ENCODE measurements around the gene XPC.

XPC gene

GRCh38 chr3:14201940-14202684 is 23.7 kb upstream of the XPC start:
- TF ChIP-seq, protein P1, sequence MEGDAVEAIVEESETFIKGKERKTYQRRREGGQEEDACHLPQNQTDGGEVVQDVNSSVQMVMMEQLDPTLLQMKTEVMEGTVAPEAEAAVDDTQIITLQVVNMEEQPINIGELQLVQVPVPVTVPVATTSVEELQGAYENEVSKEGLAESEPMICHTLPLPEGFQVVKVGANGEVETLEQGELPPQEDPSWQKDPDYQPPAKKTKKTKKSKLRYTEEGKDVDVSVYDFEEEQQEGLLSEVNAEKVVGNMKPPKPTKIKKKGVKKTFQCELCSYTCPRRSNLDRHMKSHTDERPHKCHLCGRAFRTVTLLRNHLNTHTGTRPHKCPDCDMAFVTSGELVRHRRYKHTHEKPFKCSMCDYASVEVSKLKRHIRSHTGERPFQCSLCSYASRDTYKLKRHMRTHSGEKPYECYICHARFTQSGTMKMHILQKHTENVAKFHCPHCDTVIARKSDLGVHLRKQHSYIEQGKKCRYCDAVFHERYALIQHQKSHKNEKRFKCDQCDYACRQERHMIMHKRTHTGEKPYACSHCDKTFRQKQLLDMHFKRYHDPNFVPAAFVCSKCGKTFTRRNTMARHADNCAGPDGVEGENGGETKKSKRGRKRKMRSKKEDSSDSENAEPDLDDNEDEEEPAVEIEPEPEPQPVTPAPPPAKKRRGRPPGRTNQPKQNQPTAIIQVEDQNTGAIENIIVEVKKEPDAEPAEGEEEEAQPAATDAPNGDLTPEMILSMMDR (IDR thresholded peaks at IDR 0.05; ENCODE audit: low read length, missing control alignments), result no peak
- no peak overlapping the region for H3K4me3 ChIP-seq (replicated peaks; ENCODE audit: low read depth, low read length)
- DNase-seq (ENCODE audit: low read depth), result no peak

DNA sequence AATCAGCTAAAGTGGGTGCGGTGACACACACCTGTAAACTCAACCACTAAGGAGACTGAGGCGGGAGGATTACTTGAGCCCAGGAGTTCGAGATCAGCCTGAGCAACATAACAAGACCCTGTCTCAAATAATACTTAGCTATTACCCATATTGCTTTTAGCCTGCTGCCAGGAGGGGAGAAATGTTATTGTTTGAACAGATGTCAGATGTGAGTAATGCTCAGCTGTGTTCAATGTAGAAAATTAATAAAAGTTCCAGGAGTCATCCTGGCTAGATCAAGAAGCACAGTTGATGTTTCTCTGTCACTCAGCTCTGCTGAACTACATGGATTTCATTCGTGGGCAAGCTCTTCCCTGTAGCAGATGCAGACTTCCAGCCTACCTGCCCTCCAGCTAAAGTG is 22.4 kb upstream of the XPC start:
- TF ChIP-seq, protein P1 (IDR thresholded peaks at IDR 0.05; ENCODE audit: low read length, missing control alignments), result no peak
- H3K4me3 ChIP-seq (replicated peaks; ENCODE audit: low read depth, low read length), result no peak overlapping the region
- DNase-seq (ENCODE audit: low read depth), result no peak

GRCh38 chr3:14200276-14200675 is 21.9 kb upstream of the XPC start:
- TF ChIP-seq, protein P1 (IDR thresholded peaks at IDR 0.05; ENCODE audit: low read length, missing control alignments), result no peak
- DNase-seq (ENCODE audit: low read depth), result no peak
- H3K4me3 ChIP-seq (replicated peaks; ENCODE audit: low read depth, low read length), result no peak overlapping the region

DNA sequence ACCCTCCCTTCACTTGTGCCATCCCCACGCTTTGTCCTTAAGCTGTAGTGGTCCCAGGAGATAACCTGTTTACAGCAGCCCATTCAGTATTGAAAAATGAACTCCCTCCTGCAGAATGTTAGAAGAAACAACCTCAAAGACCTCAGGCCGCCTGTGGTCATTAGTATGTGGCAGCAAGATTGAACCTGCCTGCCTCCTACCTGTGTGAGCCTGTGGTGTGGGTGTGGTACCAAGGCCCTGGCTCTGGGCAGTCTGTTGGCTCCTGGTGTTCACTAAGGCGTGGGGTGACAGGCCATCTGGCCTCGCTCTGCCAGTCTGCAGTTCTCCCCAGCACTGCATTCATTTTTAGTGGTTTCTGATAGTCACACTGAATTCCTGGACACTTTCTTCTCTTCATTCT is 21.2 kb upstream of the XPC start:
- TF ChIP-seq, protein P1 (IDR thresholded peaks at IDR 0.05; ENCODE audit: low read length, missing control alignments), result no peak
- DNase-seq (ENCODE audit: low read depth), result no peak
- H3K4me3 ChIP-seq (replicated peaks; ENCODE audit: low read depth, low read length), result no peak overlapping the region

- no peak for DNase-seq (ENCODE audit: low read depth)
- H3K4me3 ChIP-seq (replicated peaks; ENCODE audit: low read depth, low read length), result no peak overlapping the region
- TF ChIP-seq, protein P1 (IDR thresholded peaks at IDR 0.05; ENCODE audit: low read length, missing control alignments), result no peak
These were observed 16.5 kb upstream of the XPC start for GRCh38 chr3:14194865-14195264.

DNA sequence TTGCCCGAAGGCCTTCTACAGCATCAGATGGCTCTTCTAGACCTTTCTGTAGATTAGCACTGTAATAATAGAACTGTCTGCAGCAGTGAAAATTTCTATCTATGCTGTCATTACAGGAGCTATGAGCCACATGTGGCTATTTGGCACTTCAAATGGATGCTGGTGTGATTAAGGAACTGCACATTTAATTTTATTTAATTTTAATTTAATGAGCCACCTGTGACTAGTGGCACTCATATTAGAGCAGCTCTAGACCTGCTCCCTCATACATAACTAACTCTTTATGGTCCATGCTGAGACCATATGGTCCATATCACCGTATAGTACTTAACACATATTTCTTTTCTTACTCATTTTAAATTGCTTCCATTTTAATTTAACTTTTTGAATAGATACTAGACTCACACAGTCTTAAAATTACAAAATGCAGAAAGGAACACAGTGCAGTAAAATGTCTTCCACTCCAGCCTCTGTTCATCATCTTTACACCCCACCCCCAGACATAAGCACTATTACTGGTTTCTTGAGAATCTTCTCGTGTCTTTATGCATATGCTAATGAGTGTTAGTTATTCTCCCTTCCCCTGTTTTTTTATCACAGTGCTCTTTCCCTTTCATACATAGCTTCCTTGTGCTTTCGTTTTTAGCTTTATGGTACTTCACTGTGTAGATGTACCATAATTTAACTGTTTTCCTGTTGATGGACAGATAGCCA is 9.8 kb upstream of the XPC start:
- H3K4me3 ChIP-seq (replicated peaks; ENCODE audit: low read depth, low read length), result no peak overlapping the region
- no peak for DNase-seq (ENCODE audit: low read depth)
- TF ChIP-seq, protein P1 (IDR thresholded peaks at IDR 0.05; ENCODE audit: low read length, missing control alignments), result no peak

Data from fibroblast of pulmonary artery (primary cell).